Activated naive CD8-positive, alpha-beta T cell treated with anti-CD3 and anti-CD28 coated beads, Interleukin-2, amount 10 ng/mL, durations not matched to agents 7 days and 5 days (primary cell): ENCODE results near the gene PRR12. TPM values are rescaled to one million over a fixed set of nuclear protein-coding genes. Genes with fewer than 3 reads are reported as not detected.

Experiments used
- ATAC-seq: fragments of 150-1000 bp; cut with Tn5 transposase; one replicate; pipeline ENCODE4 v1.10.0; 2021; ENCODE audit warnings: low read depth, moderate library complexity
- POLR2A ChIA-PET: fragments of 350-600 bp; sonication (Branson Sonifier 250); formaldehyde crosslinking; loops from one replicate; lab custom pipeline; 2021; ENCODE audit warnings: antibody characterized with exemption; lab: Charles Lee
- DNase-seq: peaks from one replicate; pipeline ENCODE4 v3.0.0; 2021
- H3K27ac Mint-ChIP-seq: one replicate; pipeline ENCODE4 v1.8.0; 2022; ENCODE audit warnings: mild to moderate bottlenecking, mixed read lengths
- H3K27me3 Mint-ChIP-seq: one replicate; pipeline ENCODE4 v1.8.0; 2022; ENCODE audit warnings: mild to moderate bottlenecking, moderate library complexity, mixed read lengths
- H3K36me3 Mint-ChIP-seq: one replicate; pipeline ENCODE4 v1.8.0; 2021; ENCODE audit warnings: mild to moderate bottlenecking, mixed read lengths
- H3K4me1 Mint-ChIP-seq: one replicate; pipeline ENCODE4 v1.8.0; 2021; ENCODE audit warnings: mixed read lengths
- H3K4me3 Mint-ChIP-seq: one replicate; pipeline ENCODE4 v1.8.0; 2022; ENCODE audit warnings: mild to moderate bottlenecking, moderate library complexity, mixed read lengths
- H3K9me3 Mint-ChIP-seq: one replicate; pipeline ENCODE4 v1.8.0; 2021; ENCODE audit warnings: mixed read lengths
- total RNA-seq, 2 experiments: library from RNA; stranded (reverse); gene quantifications; one replicate each; pipeline ENCODE4 v1.2.3, GENCODE V29; 2021

Gene PRR12
- total RNA-seq, 2 experiments from 2014 or later: 49.7 TPM

- Mint-ChIP-seq H3K27ac (peak overlapping the region; percentile 93), H3K9me3 (no peaks in the 10 kb centered on the region), H3K4me3 (peak overlapping the region; percentile 94), H3K36me3 (peaks cover 2% of the 10 kb centered on the region), H3K27me3 (no peaks in the 10 kb centered on the region), H3K4me1 (peaks cover 25% of the 10 kb centered on the region)
- peak; percentile 90 for DNase-seq
- POLR2A ChIA-PET: interaction anchor here (0.6 to 3.9 kb wide), 12 partner anchors 8 to 169 kb away, joined by 3 to 46 read pairs (median 3); partner anchors contain the start of genes NOSIP, PRMT1, PRR12 and PRRG2
- peak; percentile 59 for ATAC-seq
Measured at GRCh38 chr19:49664171-49665035, 73.4 kb downstream of the PRR12 start.

- H3K4me1 Mint-ChIP-seq: peaks cover 25% of the 10 kb centered on the region
- H3K27me3 Mint-ChIP-seq: no peaks in the 10 kb centered on the region
- no peak for ATAC-seq
- H3K9me3 Mint-ChIP-seq: no peaks in the 10 kb centered on the region
- H3K36me3 Mint-ChIP-seq: peaks cover 2% of the 10 kb centered on the region
- H3K27ac Mint-ChIP-seq: peak overlapping the region; percentile 93
- DNase-seq: no peak
- peak overlapping the region; percentile 94 for H3K4me3 Mint-ChIP-seq
- POLR2A ChIA-PET: interaction anchor here (0.6 to 3.9 kb wide), 11 partner anchors 9 to 169 kb away, joined by 3 to 46 read pairs (median 3); partner anchors contain the start of genes PRMT1, PRR12, PRRG2 and RCN3
Measured at GRCh38 chr19:49665036-49665350, 74.0 kb downstream of the PRR12 start.

GRCh38 chr19:49665351-49666119 lies 74.6 kb downstream of the PRR12 start, which contains the start of the genes BCL2L12 and IRF3:
TSS of gene BCL2L12 (plus strand) at chr19:49665933. CDS start at chr19:49666693, 760 bp downstream.
TSS of gene IRF3 (minus strand) at chr19:49665857. CDS start at chr19:49664838, 1,019 bp downstream.
- ATAC-seq: peak; percentile 84
- peaks cover 25% of the 10 kb centered on the region for H3K4me1 Mint-ChIP-seq
- peak within 1 kb of the TSS; percentile 93 for H3K27ac Mint-ChIP-seq
- DNase-seq: peak; percentile 98
- no peaks in the 10 kb centered on the region for H3K27me3 Mint-ChIP-seq
- peaks cover 2% of the 10 kb centered on the region for H3K36me3 Mint-ChIP-seq
- POLR2A ChIA-PET: interaction anchor here (0.6 to 3.9 kb wide), 8 partner anchors 9 to 170 kb away, joined by 3 to 46 read pairs (median 4); partner anchors contain the start of genes PRMT1, PRR12, PRRG2 and RCN3
- peak within 1 kb of the TSS; percentile 94 for H3K4me3 Mint-ChIP-seq
- H3K9me3 Mint-ChIP-seq: no peaks in the 10 kb centered on the region

- peaks cover 2% of the 10 kb centered on the region for H3K36me3 Mint-ChIP-seq
- no peaks in the 10 kb centered on the region for H3K9me3 Mint-ChIP-seq
- H3K27me3 Mint-ChIP-seq: no peaks in the 10 kb centered on the region
- H3K27ac Mint-ChIP-seq: peak overlapping the region; percentile 93
- POLR2A ChIA-PET: interaction anchor here (1.0 to 3.9 kb wide), 7 partner anchors 10 to 170 kb away, joined by 3 to 46 read pairs (median 4); partner anchors contain the start of genes PRMT1, PRR12, RRAS and SCAF1
- H3K4me3 Mint-ChIP-seq: peak overlapping the region; percentile 94
- ATAC-seq (no peak), DNase-seq (no peak)
- peaks cover 25% of the 10 kb centered on the region for H3K4me1 Mint-ChIP-seq
Measured at GRCh38 chr19:49666120-49666444, 75.1 kb downstream of the PRR12 start.

GRCh38 chr19:49667473-49667872 lies 76.5 kb downstream of the PRR12 start:
- H3K36me3 Mint-ChIP-seq: peaks cover 9% of the 10 kb centered on the region
- peak overlapping the region; percentile 94 for H3K4me3 Mint-ChIP-seq
- H3K27me3 Mint-ChIP-seq: no peaks in the 10 kb centered on the region
- DNase-seq: no peak
- H3K27ac Mint-ChIP-seq: peak overlapping the region; percentile 93
- H3K4me1 Mint-ChIP-seq: peaks cover 32% of the 10 kb centered on the region
- POLR2A ChIA-PET: interaction anchor here (1.2 to 3.5 kb wide), 2 partner anchors 9 to 168 kb away, joined by 4 to 18 read pairs; partner anchors contain the start of gene PRMT1
- H3K9me3 Mint-ChIP-seq: no peaks in the 10 kb centered on the region
- no peak for ATAC-seq

- no peak for DNase-seq
- no peaks in the 10 kb centered on the region for H3K9me3 Mint-ChIP-seq
- POLR2A ChIA-PET: interaction anchor here (3.5 kb wide), 1 partner anchor 7 kb away, joined by 18 read pairs; the partner anchor contains the start of gene PRMT1
- H3K4me1 Mint-ChIP-seq: peaks cover 24% of the 10 kb centered on the region
- no peak for ATAC-seq
- no peak overlapping the region for H3K4me3 Mint-ChIP-seq
- no peak overlapping the region for H3K27ac Mint-ChIP-seq
- H3K36me3 Mint-ChIP-seq: peaks cover 10% of the 10 kb centered on the region
- no peaks in the 10 kb centered on the region for H3K27me3 Mint-ChIP-seq
Measured at GRCh38 chr19:49669516-49669915, 78.5 kb downstream of the PRR12 start.

- Mint-ChIP-seq H3K27me3 (no peaks in the 10 kb centered on the region), H3K36me3 (peaks cover 11% of the 10 kb centered on the region), H3K4me3 (no peak overlapping the region), H3K4me1 (peaks cover 19% of the 10 kb centered on the region), H3K27ac (peak overlapping the region; percentile 65), H3K9me3 (no peaks in the 10 kb centered on the region)
- POLR2A ChIA-PET: interaction anchor here (0.5 to 1.4 kb wide), 3 partner anchors 82 to 1248 kb away, joined by 3 to 4 read pairs (median 3); partner anchors contain the start of gene PRR12
- peak; percentile 83 for DNase-seq
- ATAC-seq: no peak
Measured at GRCh38 chr19:49672131-49672919, 81.3 kb downstream of the PRR12 start.

Other genes with a start within 250 kb of the PRR12 start
- gene TEAD2, start 228.8 kb upstream of the PRR12 start, total RNA-seq: not detected
- not detected for gene DKKL1, start 227.3 kb upstream of the PRR12 start, total RNA-seq
- gene KASH5, start 202.9 kb upstream of the PRR12 start, total RNA-seq: not detected
- gene PTH2, start 167.7 kb upstream of the PRR12 start, total RNA-seq: not detected
- gene GFY, start 165.8 kb upstream of the PRR12 start, total RNA-seq: not detected
- under 1 TPM; 0.14 to 0.25 TPM for gene SLC17A7, start 149.7 kb upstream of the PRR12 start, total RNA-seq
- gene PIH1D1, start 139.4 kb upstream of the PRR12 start, total RNA-seq: 100 to 1,000 TPM; 143 to 148 TPM
- 10 to 100 TPM; 41.8 to 42.9 TPM for gene ALDH16A1, start 138.0 kb upstream of the PRR12 start, total RNA-seq
- 100 to 1,000 TPM; 250 to 282 TPM for gene FLT3LG, start 117.0 kb upstream of the PRR12 start, total RNA-seq
- gene RPL13A, start 103.6 kb upstream of the PRR12 start, total RNA-seq: 1,000 to 10,000 TPM; 2,936 to 3,173 TPM
- gene RPS11, start 94.7 kb upstream of the PRR12 start, total RNA-seq: 1,000 to 10,000 TPM; 2,412 to 2,445 TPM
- 10 to 100 TPM; 19.8 to 24.4 TPM for gene FCGRT, start 78.5 kb upstream of the PRR12 start, total RNA-seq
- 1 to 10 TPM; 1.6 to 2.4 TPM for gene RCN3, start 63.2 kb upstream of the PRR12 start, total RNA-seq
- 100 to 1,000 TPM; 122 to 125 TPM for gene NOSIP, start 10.6 kb upstream of the PRR12 start, total RNA-seq
- gene PRRG2, start 9.9 kb upstream of the PRR12 start, total RNA-seq: 1 to 10 TPM; 1.5 to 2.3 TPM
- gene RRAS, start 49.0 kb downstream of the PRR12 start, total RNA-seq: 10 to 100 TPM; 12.3 to 14.9 TPM
- gene SCAF1, start 51.0 kb downstream of the PRR12 start, total RNA-seq: 10 to 100 TPM; 64.7 to 66.9 TPM
- 100 to 1,000 TPM; 198 to 205 TPM for gene IRF3, start 74.7 kb downstream of the PRR12 start, total RNA-seq
- 10 to 100 TPM; 63.4 to 71.3 TPM for gene BCL2L12, start 74.8 kb downstream of the PRR12 start, total RNA-seq
- 100 to 1,000 TPM; 118 to 123 TPM for gene PRMT1, start 86.1 kb downstream of the PRR12 start, total RNA-seq
- 1 to 10 TPM; 4.1 to 4.3 TPM for gene ADM5, start 98.4 kb downstream of the PRR12 start, total RNA-seq
- 1 to 10 TPM; 2.1 to 4.1 TPM for gene CPT1C, start 99.9 kb downstream of the PRR12 start, total RNA-seq
- 1 to 10 TPM; 2.0 to 2.4 TPM for gene TSKS, start 172.1 kb downstream of the PRR12 start, total RNA-seq
- gene AP2A1, start 175.8 kb downstream of the PRR12 start, total RNA-seq: 10 to 100 TPM; 81.6 to 87.7 TPM
- gene FUZ, start 222.1 kb downstream of the PRR12 start, total RNA-seq: 10 to 100 TPM; 30.0 to 31.3 TPM
- 10 to 100 TPM; 60.4 to 66.3 TPM for gene MED25, start 227.1 kb downstream of the PRR12 start, total RNA-seq